Panc1 (cell line): ENCODE results near the gene HSPB3. TPM values are rescaled to one million over a fixed set of nuclear protein-coding genes. Genes with fewer than 3 reads are reported as not detected.

Source experiments
- ATAC-seq: fragments of 200-7000 bp; cut with Tn5 transposase; 2 replicates; pipeline ENCODE4 v1.9.1; 2020; ENCODE audit warnings: mild to moderate bottlenecking, moderate library complexity
- BruUV-seq: library from RNA; stranded (reverse); fragments of 400-500 nt; replicated peaks from 2 replicates; lab custom pipeline; 2021; lab: Mats Ljungman, UMichigan
- CTCF ChIA-PET: fragments of 300-600 bp; sonication (Branson Sonifier 250); formaldehyde crosslinking; loops from one replicate; lab custom pipeline; 2022; ENCODE audit warnings: antibody characterized with exemption; lab: Charles Lee
- POLR2A ChIA-PET: fragments of 300-600 bp; sonication (Branson Sonifier 250); formaldehyde crosslinking; loops from one replicate; lab custom pipeline; 2022; ENCODE audit warnings: antibody characterized with exemption; lab: Charles Lee
- DNase-seq: peaks from one replicate; pipeline ENCODE4 v3.0.0-alpha.2; 2010; ENCODE audit warnings: low read depth, low spot score
- H3K27ac ChIP-seq: 2 replicates; pipeline ENCODE4 v1.5.1; 2011; ENCODE audit warnings: mild to moderate bottlenecking, low read length, inconsistent platforms
- H3K27me3 ChIP-seq: fragments of 200-500 bp; sonication (Bioruptor generic); 2 replicates; pipeline ENCODE4 v1.6.0; 2014; ENCODE audit warnings: low read length, inconsistent platforms; ENCODE audit not compliant: control insufficient read depth, insufficient read depth
- H3K36me3 ChIP-seq: fragments of 200-500 bp; sonication (Bioruptor generic); 2 replicates; pipeline ENCODE4 v1.5.1; 2014; ENCODE audit warnings: inconsistent platforms, mild to moderate bottlenecking, low read length, moderate library complexity; ENCODE audit not compliant: control insufficient read depth, insufficient read depth
- H3K4me1 ChIP-seq: 2 replicates; pipeline ENCODE4 v1.5.1; 2011; ENCODE audit warnings: inconsistent platforms, mild to moderate bottlenecking, low read length, moderate library complexity; ENCODE audit not compliant: control insufficient read depth, insufficient read depth
- H3K4me3 ChIP-seq, 2 experiments: 2 replicates each; pipeline ENCODE4 v1.5.1; 2011 to 2012; ENCODE audit warnings: low read depth in 2 of 2, low read length in 2 of 2, mild to moderate bottlenecking in 2 of 2, inconsistent platforms in 1 of 2, moderate library complexity in 1 of 2
- H3K9me3 ChIP-seq: fragments of 200-500 bp; sonication (Bioruptor generic); 2 replicates; pipeline ENCODE4 v1.5.1; 2014; ENCODE audit warnings: low read depth, mild to moderate bottlenecking, inconsistent platforms, low read length, moderate library complexity; ENCODE audit not compliant: control insufficient read depth, insufficient read depth
- CTCF ChIP-seq: fragments of 450-650 bp; IDR thresholded peaks from 2 replicates; pipeline ENCODE4 v1.5.1; 2017; ENCODE audit warnings: mild to moderate bottlenecking
- POLR2AphosphoS5 ChIP-seq: IDR thresholded peaks from 2 replicates; pipeline ENCODE4 v1.6.1; 2012; ENCODE audit warnings: mild to moderate bottlenecking, low read depth, low read length, moderate library complexity
- REST ChIP-seq, 2 experiments: IDR thresholded peaks; 2 replicates each; pipeline ENCODE4 v1.6.1; 2011 to 2012; ENCODE audit warnings: low read depth in 2 of 2, control low read depth in 1 of 2, low read length in 1 of 2, mild to moderate bottlenecking in 1 of 2, moderate library complexity in 1 of 2; ENCODE audit not compliant: insufficient read depth in 1 of 2
- SIN3A ChIP-seq: IDR thresholded peaks from 2 replicates; pipeline ENCODE4 v1.6.1; 2012; ENCODE audit warnings: low read depth, mild to moderate bottlenecking, low read length, moderate library complexity, borderline replicate concordance; ENCODE audit not compliant: insufficient read depth
- TCF7L2 ChIP-seq: IDR thresholded peaks from 2 replicates; pipeline ENCODE4 v1.6.1; 2011; ENCODE audit warnings: mild to moderate bottlenecking, low read depth, low read length, inconsistent platforms
- in situ Hi-C: cut with HindIII; loops from 2 replicates; pipeline ENCODE4 v1.10.0; 2016; ENCODE audit warnings: low sequenced_read_pairs, low pct_unique_long_range_greater_than_20kb
- intact Hi-C: fragments of 100-400 bp; cut with micrococcal nuclease; formaldehyde crosslinking; loops from one replicate; pipeline ENCODE4 v1.10.0; 2022; ENCODE audit not compliant: unreplicated experiment
- total RNA-seq: library from RNA; stranded (reverse); gene quantifications from one replicate; pipeline ENCODE4 v1.2.1, GENCODE V29; 2021; ENCODE audit not compliant: unreplicated experiment

HSPB3 gene
- total RNA-seq, 1 experiment from 2014 or later: not detected

- Histone ChIP-seq H3K27ac (no peak overlapping the region), H3K36me3 (no peaks in the 10 kb centered on the region), H3K9me3 (no peaks in the 10 kb centered on the region), H3K27me3 (no peaks in the 10 kb centered on the region), H3K4me3 (no peak overlapping the region), H3K4me1 (no peaks in the 10 kb centered on the region)
- DNase-seq (no peak), ATAC-seq (no peak)
- TF ChIP-seq POLR2AphosphoS5: no peak
- TF ChIP-seq REST (IDR thresholded peaks at IDR 0.05; ENCODE audit: insufficient read depth in 1 of 2, low read depth in 2 of 2, low read length in 1 of 2): no peak
- no peak for TF ChIP-seq SIN3A
- TF ChIP-seq CTCF: no peak
- TF ChIP-seq TCF7L2: no peak
- ChIA-PET CTCF (interaction anchor here (0.6 kb wide), 1 partner anchor 207 kb away, joined by 3 read pairs; no protein-coding TSS in a partner anchor), POLR2A (no interaction called here)
- no TSS peak for BruUV-seq
- in situ Hi-C loops: no loop called here
- intact Hi-C loops: no loop called here
These were observed 39.5 kb downstream of the HSPB3 start for GRCh38 chr5:54495027-54495426.

Other genes starting within 250 kb of the HSPB3 start
- 16.5 TPM for gene ARL15, start 145.1 kb upstream of the HSPB3 start, total RNA-seq
- 14.4 TPM for gene SNX18, start 62.1 kb downstream of the HSPB3 start, total RNA-seq